Fibroblast of skin of back (primary cell): Measurements from ENCODE around the gene ARL3.
A peak's percentile ranks its signal among the peaks of the same experiment; 100 is the strongest.

ENCODE experiments used
- DNase-seq: peaks from one replicate; pipeline ENCODE4 v3.0.0-alpha.2; 2013

The ARL3 gene

DNA sequence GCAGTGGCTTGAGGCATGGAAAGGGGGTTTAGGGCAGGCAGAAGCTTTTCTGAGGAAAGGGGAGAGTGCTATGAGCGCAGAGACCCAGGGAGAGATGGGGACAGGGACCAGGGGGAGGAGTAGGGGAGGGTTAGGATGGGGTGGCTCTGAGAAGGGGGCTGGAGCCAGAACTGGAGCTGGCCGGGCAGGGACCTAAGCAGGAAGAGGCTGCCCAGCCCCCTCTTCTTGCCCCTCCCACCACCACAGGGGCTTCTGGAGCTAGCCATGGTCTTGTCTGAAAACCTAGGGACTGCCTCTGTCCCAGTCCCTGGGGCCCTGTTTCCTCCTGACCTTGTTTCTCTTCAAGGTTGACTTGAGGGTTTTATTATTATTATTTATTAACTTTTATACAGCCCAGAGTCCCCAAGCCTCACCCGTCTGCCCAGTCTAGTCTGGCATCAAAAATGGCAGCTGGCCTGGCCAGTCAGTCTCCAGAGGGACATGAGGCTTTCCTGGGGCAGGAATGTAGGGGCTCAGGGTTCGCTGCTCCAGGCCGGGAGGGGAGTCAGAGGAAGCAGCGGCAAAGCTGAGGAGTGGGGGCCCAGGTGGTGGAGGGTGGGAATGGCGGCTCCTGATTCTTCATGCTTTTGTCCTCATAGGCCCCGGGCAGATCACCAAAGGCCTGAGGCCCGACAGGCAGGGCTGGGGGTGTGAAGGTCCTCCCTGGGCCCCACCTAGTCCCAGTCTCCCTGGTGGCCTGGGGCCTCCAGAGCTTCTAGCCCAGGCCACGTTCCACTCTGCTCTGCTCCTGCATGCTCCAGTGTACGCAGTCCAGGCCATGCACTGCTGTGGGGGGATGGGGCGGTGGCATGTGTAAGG lies 64.2 kb downstream of the ARL3 start:
- DNase-seq, result no peak

DNA sequence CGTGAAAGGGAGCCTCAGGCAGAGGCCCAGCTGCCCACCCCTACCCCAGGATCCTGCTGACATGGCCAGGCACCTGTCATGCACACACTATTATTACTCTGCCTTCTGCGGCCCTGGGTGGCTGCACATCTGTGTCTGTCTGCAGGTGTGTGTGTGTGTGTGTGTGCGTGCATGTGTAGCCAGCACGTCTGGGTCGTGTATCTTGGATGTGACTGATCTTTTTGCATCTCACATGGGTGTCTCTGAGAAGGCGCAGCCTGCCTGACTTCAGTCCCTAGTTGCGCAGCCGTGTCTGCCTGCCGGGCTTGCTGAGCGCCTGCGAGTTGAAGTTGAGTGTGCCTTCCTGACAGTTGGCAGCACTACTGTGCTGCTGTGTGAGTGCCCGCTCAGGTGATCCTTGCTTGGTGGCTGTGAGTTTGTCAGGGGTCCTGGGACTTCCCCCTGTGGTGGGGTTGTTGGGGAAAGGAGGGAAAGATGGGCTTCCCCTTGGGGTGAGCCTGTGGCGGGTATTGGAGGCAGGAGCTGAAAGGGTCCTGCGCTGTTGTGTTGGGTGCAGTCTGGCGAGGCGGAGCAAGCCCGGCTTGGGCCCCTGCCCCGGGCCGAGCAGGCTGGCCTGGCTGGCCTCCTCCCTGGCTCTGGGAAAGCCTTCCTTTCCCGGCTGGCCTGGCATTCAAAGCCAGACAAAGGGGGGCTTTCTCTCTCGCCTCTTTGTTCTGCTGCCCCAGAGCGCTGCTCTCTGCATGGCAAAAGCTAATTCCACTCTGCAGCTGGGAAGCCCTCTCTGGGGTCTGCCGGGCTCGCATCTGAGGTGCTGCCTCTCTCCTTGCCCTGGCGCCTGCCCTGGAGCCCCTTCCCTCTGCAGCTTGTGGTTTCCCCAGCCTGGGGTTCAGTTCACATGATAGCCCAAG lies 65.1 kb downstream of the ARL3 start:
- no peak for DNase-seq

DNA sequence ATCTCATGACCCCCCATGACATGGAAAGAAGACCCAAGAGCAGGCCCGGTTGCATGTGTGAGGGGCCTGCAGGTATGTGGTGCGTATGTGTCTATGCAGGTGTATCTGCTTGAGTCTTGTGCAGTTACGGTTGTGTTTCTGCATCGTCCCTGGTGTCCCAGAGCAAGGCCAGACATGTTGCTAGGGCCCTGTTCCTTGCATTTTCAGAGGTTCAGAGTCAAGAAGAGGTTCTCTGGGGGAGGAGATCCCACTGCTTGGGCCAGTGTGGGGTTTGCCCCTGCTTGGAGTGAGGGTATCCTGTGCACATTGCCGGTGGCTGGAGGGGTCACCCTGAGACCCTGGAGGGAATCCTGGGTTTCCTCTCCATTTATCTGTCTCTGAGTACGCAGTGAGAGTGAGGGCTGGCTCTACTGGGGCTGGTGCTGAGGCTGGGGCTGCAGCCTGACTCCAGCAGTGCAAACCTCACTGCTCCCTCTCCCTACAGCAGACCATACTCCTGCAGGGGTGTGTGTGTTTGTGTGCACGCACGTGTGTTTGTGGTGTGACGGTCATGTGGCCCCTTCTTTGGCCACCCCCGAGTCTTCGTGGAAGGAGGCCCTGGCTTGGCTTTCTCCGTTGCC lies 65.8 kb downstream of the ARL3 start:
- DNase-seq, result no peak

DNA sequence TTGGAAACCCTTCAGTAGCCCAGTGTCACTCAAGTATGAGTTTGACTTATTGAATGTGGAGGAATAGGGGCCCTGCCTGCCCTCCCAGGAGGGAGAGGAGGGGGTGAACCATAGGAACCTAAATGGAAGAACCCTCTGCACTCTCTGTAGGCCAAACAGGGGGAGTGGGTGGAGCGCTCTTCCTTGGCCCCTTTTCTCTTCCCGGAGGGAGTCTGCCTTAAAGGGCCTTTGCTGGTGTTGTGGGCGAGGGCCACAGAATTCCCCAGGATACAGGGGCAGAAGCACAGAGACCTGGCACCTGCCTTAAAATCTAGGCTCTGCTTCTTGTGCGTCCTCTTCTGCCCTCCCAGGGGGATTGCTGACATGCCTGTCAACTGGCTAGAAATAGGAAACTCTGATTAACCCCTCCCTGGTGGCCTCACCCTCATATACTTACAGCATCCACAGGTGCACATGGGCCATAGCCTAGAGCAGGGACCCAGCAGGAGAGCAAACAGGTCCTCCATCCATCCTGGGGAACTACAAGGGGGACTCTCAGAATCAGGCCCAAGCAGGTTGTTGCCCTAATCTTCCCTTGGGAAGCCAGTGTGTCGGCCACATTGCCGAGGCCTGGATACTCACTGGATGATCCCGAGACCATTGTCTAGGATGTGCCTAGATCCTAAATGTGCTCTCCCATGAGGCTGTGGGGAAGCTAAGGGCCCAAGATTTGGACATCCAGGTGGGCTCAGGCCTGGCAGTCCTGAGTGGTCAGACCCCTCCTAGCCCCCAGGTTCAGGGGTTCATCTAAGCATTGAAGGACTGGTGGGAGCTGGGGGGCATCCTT lies 66.5 kb downstream of the ARL3 start:
- DNase-seq, result no peak

DNA sequence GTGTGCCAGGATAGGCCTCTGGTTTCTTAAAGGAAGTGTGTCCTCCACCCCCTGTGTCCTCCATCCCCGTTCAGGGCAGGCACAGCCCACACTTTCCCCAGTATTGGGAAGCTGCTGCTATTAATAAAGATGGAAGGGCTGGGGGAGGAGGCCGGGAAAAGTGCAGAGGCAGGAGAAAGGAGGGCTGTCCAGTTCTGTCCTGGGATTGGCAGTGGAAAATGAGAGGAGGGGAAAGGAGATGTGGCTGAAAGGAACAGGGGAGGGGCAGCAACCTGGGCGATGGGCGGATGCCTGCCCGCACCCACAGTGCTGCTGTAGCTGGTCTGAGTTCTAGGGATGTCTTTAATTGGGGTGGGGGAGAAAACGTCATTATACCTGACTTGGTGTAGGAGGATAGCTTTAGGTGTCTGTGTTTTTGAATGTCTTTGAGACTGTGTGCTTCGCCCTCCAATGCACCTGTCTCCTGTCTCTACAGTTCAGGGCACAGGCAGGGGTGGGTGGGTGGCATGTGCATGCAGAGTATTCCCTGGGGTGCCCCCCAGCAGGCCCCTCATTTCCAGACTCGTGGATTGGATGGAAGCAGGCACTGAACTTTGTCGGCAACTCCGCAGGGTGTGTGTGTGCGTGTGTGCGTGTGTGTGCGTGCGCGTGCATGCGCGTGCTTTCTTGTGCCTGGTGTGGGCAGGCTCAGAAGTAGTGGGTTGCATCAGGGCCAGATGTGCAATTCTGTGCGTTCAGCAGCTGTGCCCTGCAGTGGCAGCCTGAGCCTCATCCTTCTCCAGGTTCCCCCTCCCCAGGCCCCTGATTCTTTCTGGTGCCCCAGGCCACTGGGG lies 67.4 kb downstream of the ARL3 start:
- DNase-seq, result no peak

DNA sequence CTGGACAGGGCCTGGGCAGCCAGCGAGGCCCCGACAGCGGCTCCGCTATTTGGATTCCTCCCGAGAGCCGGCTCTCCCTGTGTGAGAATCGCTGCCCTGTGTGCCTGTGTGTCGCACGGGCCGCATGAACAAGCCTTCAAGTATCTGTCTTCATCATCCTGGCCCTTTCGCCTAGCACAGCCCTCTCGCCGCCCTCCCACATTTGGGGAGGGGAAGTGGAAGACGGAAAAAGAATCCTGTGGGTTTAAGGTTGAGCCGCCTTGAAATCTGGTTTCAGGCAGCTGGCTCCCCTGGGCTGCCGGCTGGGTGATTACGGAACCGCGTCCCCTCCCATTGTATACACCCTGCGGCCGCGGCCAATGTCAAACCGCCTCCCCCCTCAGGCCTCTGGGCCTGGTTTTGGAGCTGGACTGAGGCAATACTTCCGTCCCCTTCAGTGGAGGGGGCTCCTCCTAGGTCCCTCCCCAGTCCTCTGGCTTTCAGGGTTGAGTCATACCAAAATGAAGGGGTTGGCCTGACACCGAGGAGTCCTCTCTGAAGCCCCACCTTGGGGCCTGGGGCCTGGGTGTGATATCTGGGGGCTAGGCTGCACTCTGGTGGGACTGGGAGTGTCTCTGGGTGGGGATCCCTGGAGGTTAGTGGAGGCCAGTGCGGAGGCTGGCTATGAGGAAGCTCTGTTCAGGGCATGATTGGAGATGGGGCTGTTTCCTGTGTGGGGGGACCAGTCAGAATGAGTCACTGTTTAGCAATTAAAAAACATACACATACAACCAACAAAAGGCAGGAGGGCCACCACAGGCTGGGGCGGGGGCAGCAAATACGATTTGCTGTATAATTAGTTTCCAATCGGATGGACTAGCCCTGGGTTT lies 68.2 kb downstream of the ARL3 start:
- DNase-seq, result peak; percentile 95

DNA sequence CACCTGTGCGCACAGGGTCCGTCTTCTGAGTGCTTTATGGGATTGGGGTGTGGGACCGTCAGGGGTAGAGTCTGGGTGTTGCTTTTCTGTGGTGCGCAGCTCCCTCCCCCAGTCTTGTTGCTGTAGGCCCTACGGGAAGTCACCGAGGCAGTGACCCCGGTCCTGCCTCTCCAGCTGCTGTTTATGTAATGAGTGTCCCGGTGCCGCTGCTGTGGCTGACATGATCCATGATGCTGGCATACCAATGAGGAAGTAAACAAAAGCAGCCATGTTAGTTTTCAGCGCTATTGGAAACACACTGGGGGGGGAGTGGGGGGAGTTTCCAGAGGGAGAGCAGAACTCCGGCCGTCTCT lies 68.8 kb downstream of the ARL3 start:
- peak; percentile 80 for DNase-seq

DNA sequence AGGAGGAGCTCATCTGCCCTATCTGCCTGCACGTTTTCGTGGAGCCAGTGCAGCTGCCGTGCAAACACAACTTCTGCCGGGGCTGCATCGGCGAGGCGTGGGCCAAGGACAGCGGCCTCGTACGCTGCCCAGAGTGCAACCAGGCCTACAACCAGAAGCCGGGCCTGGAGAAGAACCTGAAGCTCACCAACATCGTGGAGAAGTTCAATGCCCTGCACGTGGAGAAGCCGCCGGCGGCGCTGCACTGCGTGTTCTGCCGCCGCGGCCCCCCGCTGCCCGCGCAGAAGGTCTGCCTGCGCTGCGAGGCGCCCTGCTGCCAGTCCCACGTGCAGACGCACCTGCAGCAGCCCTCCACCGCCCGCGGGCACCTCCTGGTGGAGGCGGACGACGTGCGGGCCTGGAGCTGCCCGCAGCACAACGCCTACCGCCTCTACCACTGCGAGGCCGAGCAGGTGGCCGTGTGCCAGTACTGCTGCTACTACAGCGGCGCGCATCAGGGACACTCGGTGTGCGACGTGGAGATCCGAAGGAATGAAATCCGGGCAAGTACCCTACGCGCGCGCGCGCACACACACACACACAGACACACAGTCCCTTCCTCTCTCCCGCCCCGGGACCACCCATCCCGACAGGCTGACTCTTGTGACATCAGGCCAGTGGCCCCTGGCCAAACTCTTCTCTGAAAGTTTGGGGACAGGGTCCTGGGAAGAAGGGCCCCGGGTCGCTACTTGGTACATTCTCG lies 69.4 kb downstream of the ARL3 start:
- peak; percentile 65 for DNase-seq

DNA sequence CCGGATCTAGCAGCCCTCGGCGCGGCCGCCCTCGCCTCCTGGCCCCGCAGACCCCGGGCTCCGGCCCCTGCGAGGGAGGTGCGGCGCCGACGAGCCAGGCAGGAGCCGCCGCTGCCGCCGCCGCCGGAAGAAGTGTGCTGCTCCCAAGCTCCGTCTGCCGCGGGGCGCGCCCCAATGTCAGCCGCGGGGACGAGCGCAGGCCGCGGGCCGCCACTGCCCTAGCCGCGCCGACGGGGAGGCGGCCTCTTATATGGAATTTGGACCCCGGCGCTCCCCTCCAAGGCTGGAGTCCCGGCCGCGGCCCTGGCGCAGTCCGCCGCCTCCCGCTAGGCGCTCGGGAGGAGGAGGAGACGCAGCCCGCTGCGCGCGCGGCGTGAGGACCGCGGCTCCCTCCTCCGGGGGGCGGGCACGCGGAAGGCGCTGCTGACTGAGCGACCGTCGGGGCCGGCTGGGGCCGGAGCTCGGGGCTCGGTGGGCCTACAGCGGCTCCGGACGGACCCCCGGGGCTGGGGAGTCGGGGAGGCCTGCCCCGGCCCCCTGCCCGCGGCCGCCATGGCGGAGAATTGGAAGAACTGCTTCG lies 70.0 kb downstream of the ARL3 start, which contains the start of gene TRIM8:
Gene TRIM8 (plus strand): TSS at position 414 of the 580 bp plus-strand sequence. CDS start 139 bp downstream, at position 553.
- DNase-seq, result peak; percentile 55

DNA sequence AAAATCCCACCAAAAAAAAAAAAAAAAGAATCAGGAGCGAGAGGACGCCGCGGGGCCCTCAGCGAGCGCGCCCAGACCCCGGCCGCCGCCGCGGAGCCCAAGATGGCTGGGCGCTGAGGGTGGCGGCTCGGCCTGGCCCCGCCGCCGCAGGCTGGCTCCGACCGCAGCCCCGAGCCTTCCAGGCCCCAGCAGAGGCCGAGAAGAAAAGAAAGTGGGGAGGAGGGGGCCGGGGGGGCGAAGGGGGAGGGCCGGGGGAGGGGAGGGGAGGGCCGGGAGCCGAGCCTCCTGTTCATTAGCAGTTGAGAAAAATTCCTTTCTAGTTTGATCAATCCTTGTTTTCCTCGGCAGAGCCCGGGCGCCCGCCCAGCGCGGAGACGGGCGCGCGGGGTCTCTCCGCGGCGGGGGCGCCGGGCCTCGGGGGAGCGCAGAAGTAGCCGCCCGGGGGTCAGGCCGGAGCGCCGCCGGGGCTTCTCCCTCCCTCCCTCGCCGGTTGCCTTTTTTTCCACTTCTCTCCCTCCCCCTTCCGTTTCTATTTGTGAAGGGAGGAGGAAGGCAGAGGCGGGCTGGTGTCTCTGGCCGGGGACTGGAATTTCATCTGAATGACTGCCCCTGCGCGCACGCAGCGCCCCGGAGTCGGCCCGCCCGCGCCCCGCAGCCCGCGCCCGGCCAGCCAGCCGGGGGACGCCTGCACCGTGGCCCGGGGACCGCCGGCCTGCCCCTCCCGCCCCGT lies 70.7 kb downstream of the ARL3 start:
- peak; percentile 87 for DNase-seq

DNA sequence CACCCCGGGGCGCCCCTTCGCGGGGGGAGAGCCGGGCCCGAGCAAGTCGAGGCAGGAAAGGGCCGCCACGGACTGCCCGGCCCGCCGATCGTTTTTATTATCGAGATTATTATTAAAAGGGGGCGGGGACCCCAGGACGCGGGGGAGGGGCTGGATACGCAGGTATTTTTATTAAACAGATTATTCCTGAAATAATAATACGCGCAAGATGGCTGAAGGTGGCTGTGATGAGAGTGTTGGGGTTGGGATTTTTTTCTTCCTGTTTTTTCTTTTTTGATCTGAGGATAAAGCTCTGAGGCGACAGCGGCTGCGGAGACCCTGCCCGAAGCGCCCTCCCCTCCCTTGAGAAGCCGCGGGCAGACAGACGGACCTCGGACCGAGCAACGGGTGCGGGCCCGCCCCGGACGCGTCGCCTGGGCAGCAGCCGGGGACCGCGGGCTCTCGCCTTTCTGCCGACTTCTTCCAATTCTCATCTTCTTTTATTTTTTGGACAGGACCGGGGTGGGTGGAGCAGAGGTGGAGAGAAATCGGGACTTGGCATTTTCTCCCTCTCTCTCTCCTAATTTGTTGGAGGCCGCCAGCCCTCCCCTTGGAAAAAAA lies 71.4 kb downstream of the ARL3 start:
- no peak for DNase-seq

DNA sequence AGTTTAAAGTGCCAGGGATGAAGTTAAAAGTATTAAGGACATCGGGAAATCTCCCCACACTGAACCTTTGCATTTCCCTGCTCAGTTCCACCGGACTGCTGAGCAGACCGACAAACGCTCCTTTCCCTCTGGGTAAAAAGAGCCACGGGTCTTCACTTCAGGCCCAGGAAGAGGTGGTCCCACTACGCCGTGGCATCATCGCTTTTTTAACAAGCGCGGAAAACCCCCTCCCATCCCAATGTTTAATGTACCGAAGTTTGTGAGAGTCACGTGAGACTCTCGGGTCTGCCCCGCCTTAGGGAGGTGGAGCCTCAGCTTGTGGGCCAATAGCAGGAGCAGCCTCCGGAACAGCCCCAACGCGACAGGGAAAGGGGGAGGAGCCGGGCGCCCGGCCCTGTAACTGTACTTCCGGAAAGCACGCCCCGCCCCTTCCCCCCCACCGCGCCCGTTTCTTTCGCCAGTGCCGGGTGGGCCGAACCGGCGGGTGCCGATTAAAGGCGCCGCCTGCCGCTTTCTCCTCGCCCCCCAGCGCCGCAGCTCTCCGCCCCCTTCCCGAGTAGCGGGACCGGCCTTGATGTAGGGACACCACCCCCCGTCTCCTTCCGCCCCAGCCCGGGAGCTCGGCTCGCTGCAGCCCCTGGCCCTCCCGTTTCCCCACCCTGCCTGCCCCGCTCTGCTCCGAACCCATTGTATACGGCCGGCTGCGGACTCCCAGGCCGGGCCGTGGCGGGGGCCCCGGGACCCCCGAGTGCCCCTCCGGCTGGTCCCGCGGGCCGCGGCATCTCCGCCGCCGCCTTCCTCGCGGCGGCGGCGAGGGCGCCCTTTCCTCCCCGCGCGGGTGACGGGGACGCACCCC lies 72.1 kb downstream of the ARL3 start:
- peak; percentile 96 for DNase-seq

DNA sequence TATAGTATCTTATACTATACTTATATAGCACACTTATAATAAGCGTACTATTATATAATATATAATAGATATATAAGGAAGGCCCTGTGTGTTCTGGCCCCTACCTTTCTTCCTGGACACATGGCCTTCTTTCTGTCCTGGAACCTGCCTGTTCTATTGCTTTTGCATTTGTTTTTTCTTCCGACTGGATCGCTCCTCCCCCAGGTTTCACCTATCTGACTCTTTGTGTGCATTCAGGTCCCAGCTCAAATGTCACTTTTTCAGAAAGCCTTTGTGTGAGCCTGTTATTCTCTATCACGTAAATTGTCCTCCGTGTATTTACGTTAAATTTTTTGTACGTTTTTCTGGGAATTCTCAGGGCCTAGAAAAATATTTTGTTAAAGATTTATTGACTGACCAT lies 72.8 kb downstream of the ARL3 start:
- no peak for DNase-seq

DNA sequence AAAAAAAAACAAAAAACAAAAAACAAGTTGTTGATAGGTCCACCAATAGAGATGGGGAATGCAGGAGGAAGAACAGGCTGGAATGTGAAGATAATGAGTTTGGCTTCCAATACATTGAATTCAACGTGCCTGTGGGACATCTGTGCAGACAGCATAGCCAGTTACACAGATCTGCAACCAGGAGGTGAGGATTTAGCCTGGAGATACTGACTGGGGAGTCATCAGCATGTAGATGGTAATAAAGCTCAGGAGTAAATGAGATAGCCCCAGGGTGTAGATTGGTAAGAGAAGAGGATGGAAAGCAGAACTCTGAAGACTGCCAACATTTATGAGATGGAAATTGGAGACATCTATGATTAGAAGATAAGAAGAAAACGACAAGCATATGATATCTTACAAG lies 74.7 kb downstream of the ARL3 start:
- DNase-seq, result no peak

DNA sequence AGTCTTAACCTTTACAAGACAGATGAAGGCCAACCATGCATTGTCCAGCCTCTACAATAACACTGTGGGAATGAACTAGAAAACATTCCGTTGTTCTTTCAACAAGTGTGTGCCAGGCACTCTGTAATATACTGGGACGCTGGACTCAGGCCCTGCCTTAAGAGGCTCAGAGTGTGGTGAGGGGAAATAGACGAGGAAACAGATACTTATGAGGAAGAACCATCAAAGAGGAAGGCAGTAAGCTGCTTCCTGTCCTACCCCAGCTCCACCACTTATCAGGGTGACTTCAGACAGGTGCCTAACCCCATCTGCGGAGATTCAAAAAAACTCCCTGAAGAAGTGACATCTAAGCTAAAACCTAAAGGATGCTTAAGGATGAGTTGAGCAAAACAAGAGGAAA lies 78.8 kb downstream of the ARL3 start:
- DNase-seq, result no peak

DNA sequence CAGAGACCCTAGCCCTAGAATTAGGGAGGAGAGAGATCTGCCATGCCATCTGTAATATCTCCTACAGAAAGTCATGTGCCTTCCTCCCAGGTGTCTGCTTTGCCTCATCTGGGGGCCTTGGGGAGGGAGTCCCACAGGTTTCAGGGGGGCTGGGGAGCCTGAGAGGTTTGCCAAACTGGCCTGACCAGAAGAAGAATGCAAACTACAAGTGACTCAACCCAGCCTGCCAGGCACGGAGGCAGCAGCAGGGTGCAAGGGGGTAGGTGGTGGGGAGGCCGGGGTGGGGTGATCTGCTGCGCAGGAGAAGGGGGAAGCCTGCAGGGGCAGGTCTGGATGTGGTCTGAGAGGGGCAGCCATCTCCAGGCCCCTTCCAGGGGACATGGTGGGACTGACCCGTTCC lies 79.5 kb downstream of the ARL3 start:
- no peak for DNase-seq

DNA sequence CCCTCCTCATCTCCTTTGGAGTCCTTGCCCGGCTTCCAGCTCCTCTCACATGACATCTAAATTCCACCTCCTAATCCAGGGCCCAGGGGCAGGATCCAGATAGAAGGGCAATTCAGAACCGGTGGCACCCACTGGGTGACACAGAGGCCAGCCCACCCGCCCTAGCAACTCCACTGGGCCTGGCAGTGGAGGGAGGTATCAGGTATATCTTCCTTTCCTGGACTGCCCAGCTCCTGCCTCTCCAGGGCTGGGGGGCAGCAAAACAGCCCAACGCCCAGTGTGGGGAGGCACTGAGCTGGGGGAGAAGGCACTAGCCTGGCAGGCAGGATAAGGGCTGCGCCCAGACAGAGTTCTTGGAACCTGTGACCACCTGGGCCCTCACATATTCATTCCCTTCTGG lies 80.3 kb downstream of the ARL3 start:
- no peak for DNase-seq
